ENCODE measurements around the gene RAPGEF3.

Gene RAPGEF3

DNA sequence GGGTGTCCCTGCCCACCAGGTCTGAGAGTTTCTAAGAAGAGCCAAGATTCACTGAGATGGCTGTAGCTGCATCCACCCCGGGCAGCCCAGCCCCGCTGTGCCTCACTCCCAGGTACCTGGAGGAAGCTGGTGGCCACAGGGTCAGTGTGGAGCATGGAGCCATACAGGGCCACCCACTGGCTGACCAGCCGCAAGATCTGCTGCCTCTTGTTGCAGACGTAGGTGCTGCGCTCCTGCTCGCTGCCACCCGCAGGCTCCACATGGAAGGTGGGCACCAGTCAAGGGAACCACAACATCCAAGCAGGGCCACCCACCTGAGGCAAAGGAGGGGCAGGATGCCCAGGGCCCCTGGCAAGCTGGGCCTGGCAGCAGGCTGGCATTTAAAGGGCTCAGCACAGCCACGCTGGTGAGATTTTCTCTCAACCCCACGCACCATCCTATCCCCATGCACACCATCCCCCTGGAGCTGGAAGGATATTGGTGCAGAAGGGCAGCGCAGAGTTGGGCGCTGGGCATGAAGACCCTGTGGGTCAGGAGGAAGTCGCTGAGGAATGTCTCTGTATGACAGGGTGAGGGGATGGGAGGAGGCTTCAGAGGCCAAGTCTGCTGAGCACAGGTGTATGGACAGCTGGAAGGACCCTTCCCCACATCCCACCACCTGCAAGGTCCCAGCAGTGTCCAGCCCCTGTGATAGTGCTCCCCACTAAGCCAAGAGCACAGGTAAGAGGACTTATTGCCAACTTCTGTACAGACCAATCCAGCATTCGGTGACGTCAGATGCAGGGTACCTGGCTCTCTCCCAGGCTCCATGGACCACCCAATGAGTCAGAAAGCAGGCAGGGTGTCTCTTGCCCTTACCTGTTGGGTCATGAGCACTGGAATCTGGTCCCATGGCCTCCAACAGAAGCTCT is 10.8 kb downstream of the RAPGEF3 start:
- H3K36me3 ChIP-seq (ENCODE audit: insufficient read depth, low read length): no peaks in the 10 kb centered on the region
- no peak for TF ChIP-seq POLR2AphosphoS5 (IDR thresholded peaks at IDR 0.05; ENCODE audit: borderline replicate concordance, low read depth, low read length)
- no peak for TF ChIP-seq EZH2 (IDR thresholded peaks at IDR 0.05)
- no peak for TF ChIP-seq FOXP2 (optimal IDR thresholded peaks at IDR 0.05; ENCODE audit: control extremely low read depth, extremely low read length, insufficient read depth)

DNA sequence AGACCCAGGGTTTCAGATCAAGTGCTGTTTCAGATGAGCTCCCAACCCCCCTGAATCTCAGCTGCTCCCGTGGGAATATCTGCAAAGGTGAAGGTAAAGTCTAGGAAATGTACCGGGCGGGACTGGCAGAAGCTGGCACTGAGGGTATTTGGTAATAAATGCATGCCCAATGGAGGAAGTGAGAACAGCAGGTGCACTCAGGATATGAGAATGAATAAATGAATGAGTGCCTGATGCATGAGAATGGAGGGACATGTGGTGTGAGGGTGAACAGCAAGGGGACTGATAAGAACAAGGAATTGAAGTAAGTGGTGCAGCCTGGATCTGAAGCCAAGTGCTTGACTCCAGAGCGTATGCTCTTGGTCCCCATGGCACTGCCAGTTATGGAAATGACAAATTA is 11.6 kb downstream of the RAPGEF3 start:
- no peak for TF ChIP-seq EZH2 (IDR thresholded peaks at IDR 0.05)
- Histone ChIP-seq H3K4me3 (no peak overlapping the region), H3K36me3 (ENCODE audit: insufficient read depth, low read length) (no peaks in the 10 kb centered on the region), H3K27ac (no peak overlapping the region), H3K9ac (ENCODE audit: insufficient read length) (no peak overlapping the region), H3K9me3 (ENCODE audit: low read depth, low read length) (no peaks in the 10 kb centered on the region)
- DNase-seq (ENCODE audit: low read depth, low spot score): no peak

More for the DNA sequence above, 10.8 kb downstream of the RAPGEF3 start:
- no peak overlapping the region for H3K27ac ChIP-seq
- DNase-seq (ENCODE audit: low read depth, low spot score): no peak
- H3K4me3 ChIP-seq: no peak overlapping the region
- H3K9me3 ChIP-seq (ENCODE audit: low read depth, low read length): no peaks in the 10 kb centered on the region
- no peak overlapping the region for H3K9ac ChIP-seq (ENCODE audit: insufficient read length)

- Histone ChIP-seq H3K9me3 (ENCODE audit: low read depth, low read length) (no peaks in the 10 kb centered on the region), H3K9ac (ENCODE audit: insufficient read length) (no peak overlapping the region), H3K27ac (no peak overlapping the region), H3K36me3 (ENCODE audit: insufficient read depth, low read length) (no peaks in the 10 kb centered on the region), H3K4me3 (no peak overlapping the region)
- TF ChIP-seq POLR2AphosphoS5 (IDR thresholded peaks at IDR 0.05; ENCODE audit: borderline replicate concordance, low read depth, low read length): no peak
- no peak for DNase-seq (ENCODE audit: low read depth, low spot score)
Observed at GRCh38 chr12:47746523-47746922, 12.2 kb downstream of the RAPGEF3 start.

- H3K27ac ChIP-seq: no peak overlapping the region
- H3K9me3 ChIP-seq (ENCODE audit: low read depth, low read length): no peaks in the 10 kb centered on the region
- H3K9ac ChIP-seq (ENCODE audit: insufficient read length): no peak overlapping the region
- no peak overlapping the region for H3K4me3 ChIP-seq
- no peaks in the 10 kb centered on the region for H3K36me3 ChIP-seq (ENCODE audit: insufficient read depth, low read length)
- TF ChIP-seq FOXP2 (optimal IDR thresholded peaks at IDR 0.05; ENCODE audit: control extremely low read depth, extremely low read length, insufficient read depth) (no peak), EZH2 (IDR thresholded peaks at IDR 0.05) (no peak), POLR2AphosphoS5 (IDR thresholded peaks at IDR 0.05; ENCODE audit: borderline replicate concordance, low read depth, low read length) (no peak)
- no peak for DNase-seq (ENCODE audit: low read depth, low spot score)
Observed at GRCh38 chr12:47746073-47746472, 12.6 kb downstream of the RAPGEF3 start.

- no peak overlapping the region for H3K4me3 ChIP-seq
Observed at GRCh38 chr12:47745485-47746041, 13.1 kb downstream of the RAPGEF3 start.

DNA sequence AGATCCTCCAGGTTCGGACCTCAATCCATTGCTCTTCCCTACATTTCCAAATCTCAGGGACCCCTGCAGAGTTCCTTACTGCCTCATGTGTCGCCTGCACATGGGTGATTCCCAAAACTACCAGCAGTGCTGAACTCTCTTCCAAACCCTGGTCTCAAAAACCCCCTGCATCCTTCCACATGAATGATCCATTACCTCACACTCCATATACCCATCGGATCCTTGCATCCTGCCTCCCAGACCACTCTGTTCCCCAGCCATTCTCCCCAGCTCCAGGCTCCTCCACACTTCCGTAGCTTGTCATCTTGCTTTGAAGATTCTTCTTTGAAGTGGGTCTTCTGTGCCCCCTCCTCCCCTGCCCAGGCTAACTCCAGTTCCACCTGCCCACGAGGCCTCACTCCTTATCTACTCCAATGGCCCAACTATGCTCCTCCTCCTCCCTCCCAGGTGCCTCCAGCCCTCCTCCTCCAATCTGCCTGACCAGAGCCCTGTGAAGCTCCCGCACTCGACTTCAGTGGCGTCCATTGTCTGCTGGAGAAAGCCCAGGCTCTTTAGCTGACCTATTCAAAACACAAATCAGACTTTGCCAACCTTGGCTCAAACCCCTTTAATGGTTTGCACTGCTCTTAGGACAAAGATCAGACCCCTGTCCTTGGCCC is 13.8 kb downstream of the RAPGEF3 start:
- no peaks in the 10 kb centered on the region for H3K9me3 ChIP-seq (ENCODE audit: low read depth, low read length)
- no peak overlapping the region for H3K4me3 ChIP-seq
- DNase-seq (ENCODE audit: low read depth, low spot score): no peak
- TF ChIP-seq FOXP2 (optimal IDR thresholded peaks at IDR 0.05; ENCODE audit: control extremely low read depth, extremely low read length, insufficient read depth) (no peak), POLR2AphosphoS5 (IDR thresholded peaks at IDR 0.05; ENCODE audit: borderline replicate concordance, low read depth, low read length) (no peak), EZH2 (IDR thresholded peaks at IDR 0.05) (no peak)
- H3K27ac ChIP-seq: no peak overlapping the region
- no peaks in the 10 kb centered on the region for H3K36me3 ChIP-seq (ENCODE audit: insufficient read depth, low read length)
- H3K9ac ChIP-seq (ENCODE audit: insufficient read length): no peak overlapping the region

More at GRCh38 chr12:47745485-47746041, 13.1 kb downstream of the RAPGEF3 start:
- DNase-seq (ENCODE audit: low read depth, low spot score): no peak
- no peaks in the 10 kb centered on the region for H3K9me3 ChIP-seq (ENCODE audit: low read depth, low read length)
- no peaks in the 10 kb centered on the region for H3K36me3 ChIP-seq (ENCODE audit: insufficient read depth, low read length)
- H3K27ac ChIP-seq: no peak overlapping the region
- no peak overlapping the region for H3K9ac ChIP-seq (ENCODE audit: insufficient read length)
- TF ChIP-seq POLR2AphosphoS5 (IDR thresholded peaks at IDR 0.05; ENCODE audit: borderline replicate concordance, low read depth, low read length) (no peak), FOXP2 (optimal IDR thresholded peaks at IDR 0.05; ENCODE audit: control extremely low read depth, extremely low read length, insufficient read depth) (no peak), EZH2 (IDR thresholded peaks at IDR 0.05) (no peak)

- Histone ChIP-seq H3K9ac (ENCODE audit: insufficient read length) (no peak overlapping the region), H3K4me3 (no peak overlapping the region), H3K36me3 (ENCODE audit: insufficient read depth, low read length) (no peaks in the 10 kb centered on the region), H3K9me3 (ENCODE audit: low read depth, low read length) (no peaks in the 10 kb centered on the region), H3K27ac (no peak overlapping the region)
- TF ChIP-seq EZH2 (IDR thresholded peaks at IDR 0.05): no peak
- TF ChIP-seq POLR2AphosphoS5 (IDR thresholded peaks at IDR 0.05; ENCODE audit: borderline replicate concordance, low read depth, low read length): no peak
- DNase-seq (ENCODE audit: low read depth, low spot score): no peak
Observed at GRCh38 chr12:47744005-47744651, 14.6 kb downstream of the RAPGEF3 start.

DNA sequence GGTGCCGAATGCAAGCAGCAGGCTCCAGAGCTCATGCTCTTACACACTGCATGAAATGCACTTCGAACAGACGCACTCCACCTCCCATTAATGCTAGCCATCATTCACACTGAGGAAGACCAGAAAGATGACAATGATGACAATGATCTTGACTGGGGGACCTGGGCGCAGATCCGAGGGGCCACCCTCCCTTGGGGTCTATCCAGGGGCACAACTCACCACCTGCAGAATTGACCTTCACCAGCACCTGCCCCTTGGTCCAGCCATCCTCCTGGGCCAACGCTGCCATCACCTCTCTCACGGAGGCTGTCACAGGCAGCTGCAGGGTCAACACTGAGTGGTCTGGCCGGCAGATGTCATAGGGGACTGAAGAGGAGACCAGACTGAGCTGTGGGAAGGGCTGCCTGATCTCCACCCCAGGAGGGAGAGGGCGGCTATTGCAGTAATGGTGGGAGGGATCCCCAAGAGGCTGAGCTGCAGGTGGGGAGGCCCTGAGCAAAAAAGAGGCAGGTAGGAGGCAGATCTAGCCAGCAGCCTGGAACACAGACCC is 15.3 kb downstream of the RAPGEF3 start:
- H3K9me3 ChIP-seq (ENCODE audit: low read depth, low read length): no peaks in the 10 kb centered on the region
- H3K27ac ChIP-seq: no peak overlapping the region
- no peak overlapping the region for H3K4me3 ChIP-seq
- H3K36me3 ChIP-seq (ENCODE audit: insufficient read depth, low read length): no peaks in the 10 kb centered on the region
- DNase-seq (ENCODE audit: low read depth, low spot score): no peak
- TF ChIP-seq FOXP2 (optimal IDR thresholded peaks at IDR 0.05; ENCODE audit: control extremely low read depth, extremely low read length, insufficient read depth) (no peak), EZH2 (IDR thresholded peaks at IDR 0.05) (no peak), POLR2AphosphoS5 (IDR thresholded peaks at IDR 0.05; ENCODE audit: borderline replicate concordance, low read depth, low read length) (no peak)
- no peak overlapping the region for H3K9ac ChIP-seq (ENCODE audit: insufficient read length)

Measured in SK-N-MC (cell line).